Endothelial cell of umbilical vein (primary cell): ENCODE measurements around the gene NIPBL.

Experiments used
- CTCF ChIP-seq, 2 donors: IDR thresholded peaks; 1 replicate in 1 of 2; 2 replicates in 1 of 2; pipeline ENCODE4 v1.5.1; 2011; ENCODE audit warnings: low read length in 2 of 2, mild to moderate bottlenecking in 2 of 2, moderate library complexity in 2 of 2, control low read depth in 1 of 2, inconsistent platforms in 1 of 2, low read depth in 1 of 2; ENCODE audit not compliant: insufficient read depth in 1 of 2; ENCODE audit errors: extremely low read depth in 1 of 2
- EZH2 ChIP-seq: IDR thresholded peaks from 2 replicates; pipeline ENCODE4 v1.6.1; 2012; ENCODE audit warnings: borderline replicate concordance, low read depth, mild to moderate bottlenecking, moderate library complexity, low read length, inconsistent platforms; ENCODE audit not compliant: severe bottlenecking
- FOS ChIP-seq: IDR thresholded peaks from 2 replicates; pipeline ENCODE4 v1.6.1; 2011; ENCODE audit warnings: mild to moderate bottlenecking, low read length, moderate library complexity, borderline replicate concordance; ENCODE audit not compliant: insufficient read depth
- JUN ChIP-seq: IDR thresholded peaks from 2 replicates; pipeline ENCODE4 v1.6.1; 2011; ENCODE audit warnings: borderline replicate concordance, low read depth; ENCODE audit not compliant: insufficient read length, insufficient read depth
- MAX ChIP-seq: IDR thresholded peaks from 2 replicates; pipeline ENCODE4 v1.6.1; 2011; ENCODE audit not compliant: insufficient read depth, insufficient read length
- MYC ChIP-seq: IDR thresholded peaks from one replicate; pipeline ENCODE4 v1.6.1; 2011; ENCODE audit warnings: mild to moderate bottlenecking, low read depth, low read length
- POLR2A ChIP-seq: IDR thresholded peaks from 2 replicates; pipeline ENCODE4 v1.6.1; 2012; ENCODE audit warnings: low read depth, mild to moderate bottlenecking, control low read depth, low read length
- POLR2AphosphoS5 ChIP-seq: IDR thresholded peaks from 2 replicates; pipeline ENCODE4 v1.6.1; 2012; ENCODE audit warnings: low read depth, mild to moderate bottlenecking, control low read depth, low read length, moderate library complexity; ENCODE audit not compliant: insufficient read depth

DNA sequence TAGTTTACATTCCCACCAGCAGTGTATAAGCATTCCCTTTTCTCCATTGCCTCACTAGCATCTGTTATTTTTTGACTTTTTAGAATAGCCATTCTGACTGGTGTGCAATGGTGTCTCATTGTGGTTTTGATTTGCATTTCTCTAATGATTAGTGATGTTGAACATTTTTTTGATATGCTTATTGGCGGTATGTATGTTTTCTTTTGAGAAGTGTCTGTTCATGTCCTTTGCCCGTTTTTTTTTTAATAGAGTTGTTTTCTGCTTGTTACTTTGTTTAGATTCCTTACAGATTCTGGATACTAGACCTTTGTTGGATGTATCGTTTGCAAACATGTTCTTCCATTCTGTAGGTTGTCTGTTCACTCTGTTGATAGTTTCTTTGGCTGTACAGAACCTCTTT lies 25.3 kb downstream of the NIPBL start:
- no peak for TF ChIP-seq POLR2A
- TF ChIP-seq FOS: no peak
- TF ChIP-seq CTCF (IDR thresholded peaks at IDR 0.05; ENCODE audit: extremely low read depth in 1 of 2, insufficient read depth in 1 of 2, low read depth in 1 of 2, low read length in 2 of 2): no peak
- no peak for TF ChIP-seq POLR2AphosphoS5
- no peak for TF ChIP-seq EZH2
- TF ChIP-seq JUN: no peak
- no peak for TF ChIP-seq MYC
- TF ChIP-seq MAX: no peak
